GM18520 (cell line): ENCODE measurements around the gene PTPRN.

Experiments used
- ATAC-seq: cut with Tn5 transposase; IDR thresholded peaks from one replicate; pipeline ENCODE4 v1.9.1; 2021; ENCODE audit not compliant: unreplicated experiment

The PTPRN gene

GRCh38 chr2:219247678-219248642 lies 61.2 kb downstream of the PTPRN start:
- no peak for ATAC-seq

- no peak for ATAC-seq
Observed at GRCh38 chr2:219246559-219246958, 62.6 kb downstream of the PTPRN start.

GRCh38 chr2:219245899-219246230 lies 63.3 kb downstream of the PTPRN start:
- ATAC-seq = no peak

- ATAC-seq = peak; percentile 68
Observed at GRCh38 chr2:219245148-219245898, 63.9 kb downstream of the PTPRN start, which contains the start of the genes GLB1L and STK16. Gene GLB1L, minus strand, starts transcription at chr2:219245444. Its CDS starts 1,871 bp downstream, at chr2:219243573. Gene STK16, plus strand, starts transcription at chr2:219245479. Its CDS starts 521 bp downstream, at chr2:219246000.

- no peak for ATAC-seq
Observed at GRCh38 chr2:219244789-219245147, 64.4 kb downstream of the PTPRN start.

DNA sequence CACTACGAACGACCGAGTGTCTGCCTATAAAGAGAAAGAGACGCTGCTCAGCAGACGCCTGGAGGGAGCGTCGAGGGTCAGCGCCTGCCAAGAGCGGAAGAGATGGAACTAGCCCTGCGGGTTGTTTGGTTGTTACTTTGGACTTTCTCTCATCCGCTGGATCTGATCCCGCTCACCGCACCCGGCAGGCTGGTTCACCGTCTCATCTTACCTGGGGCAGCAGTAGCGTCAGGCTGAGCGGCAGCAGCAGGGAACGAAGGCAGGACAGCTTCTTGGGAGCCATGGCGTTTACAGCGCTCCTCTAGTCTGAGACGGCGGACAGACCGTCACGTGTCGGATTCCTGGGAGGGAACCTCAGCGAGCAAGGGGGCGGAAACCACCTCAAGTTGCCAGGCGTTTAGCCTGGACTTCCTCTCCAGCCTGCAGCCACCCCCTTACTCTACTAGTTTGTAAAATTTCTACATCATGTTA lies 65.9 kb downstream of the PTPRN start:
- ATAC-seq = no peak
